HEK293 (cell line): ENCODE data around the gene SALL1.

ENCODE experiments used
- ZNF138 ChIP-seq: fragments of 450-650 bp; formaldehyde crosslinking; IDR thresholded peaks from 2 replicates; pipeline ENCODE4 v1.5.1; 2016; ENCODE audit warnings: missing biosample characterization, missing genetic modification characterization, borderline replicate concordance
- ZNF580 ChIP-seq: fragments of 450-650 bp; formaldehyde crosslinking; IDR thresholded peaks from 2 replicates; pipeline ENCODE4 v1.5.1; 2016; ENCODE audit warnings: missing biosample characterization, missing genetic modification characterization
- ZNF658 ChIP-seq: fragments of 450-650 bp; formaldehyde crosslinking; IDR thresholded peaks from 2 replicates; pipeline ENCODE4; 2016; ENCODE audit warnings: missing biosample characterization, missing genetic modification characterization

GRCh38 chr16:51180719-51181502 is 29.8 kb upstream of the SALL1 start:
- no peak for TF ChIP-seq ZNF580 (tag by site-specific recombination)
- TF ChIP-seq ZNF658 (tag by site-specific recombination): no peak
- no peak for TF ChIP-seq ZNF138 (tag by site-specific recombination)
